A549 (cell line): ENCODE data around the gene NUDT17. TPM values are rescaled to one million over a fixed set of nuclear protein-coding genes. Genes with fewer than 3 reads are reported as not detected.
"Not testable (repeated sequence)": the region's sequence is repeated elsewhere in the genome, so short reads cannot be mapped to it uniquely, and the experiment has no call there.

Experiments
- ATAC-seq, 2 experiments: fragments of 200-7000 bp in 1 of 2; fragments of >200 bp in 1 of 2; cut with Nextera tagmentation in 1 of 2; cut with Tn5 transposase in 1 of 2; 3 replicates each; pipeline versions ENCODE4 v1.8.0 to v1.9.1; 2018 to 2020; ENCODE audit warnings: mild to moderate bottlenecking in 1 of 2, moderate library complexity in 1 of 2
- CTCF ChIA-PET: fragments of 300-600 bp; sonication (Branson Sonifier 250); formaldehyde crosslinking; extraction: SDS; loops from one replicate; lab custom pipeline; 2021; ENCODE audit warnings: antibody characterized with exemption, inconsistent platforms; lab: Yijun Ruan, JAX
- POLR2A ChIA-PET: fragments of 350-600 bp; formaldehyde crosslinking; extraction: SDS; loops from one replicate; lab custom pipeline; 2021; ENCODE audit warnings: antibody characterized with exemption, inconsistent platforms; lab: Yijun Ruan, JAX
- DNase-seq, 2 experiments: peaks; one replicate each; pipeline versions ENCODE4 v3.0.0 to v3.0.0-alpha.2; 2011 to 2016; ENCODE audit warnings: low read depth in 1 of 2, low spot score in 1 of 2
- FAIRE-seq: peaks from 2 replicates; lab custom pipeline; 2011; peaks lifted over from hg19 to GRCh38; lab: Jason Lieb, UNC
- H3K27ac ChIP-seq, 2 experiments: fragments of >200 bp; sonication (Bioruptor Twin); formaldehyde crosslinking; 3 replicates each; pipeline ENCODE4 v1.5.1; 2016 to 2017
- H3K4me1 ChIP-seq: fragments of >200 bp; sonication (Bioruptor Twin); formaldehyde crosslinking; 3 replicates; pipeline ENCODE4 v1.6.1; 2016
- H3K4me2 ChIP-seq: fragments of >200 bp; sonication (Bioruptor Twin); formaldehyde crosslinking; 3 replicates; pipeline ENCODE4 v1.6.1; 2016
- H3K4me3 ChIP-seq: fragments of >200 bp; sonication (Bioruptor Twin); formaldehyde crosslinking; 3 replicates; pipeline ENCODE4 v1.5.1; 2016
- H3K9me3 ChIP-seq: fragments of >200 bp; sonication (Bioruptor Twin); formaldehyde crosslinking; 3 replicates; pipeline ENCODE4 v1.6.1; 2016
- CBX2 ChIP-seq: fragments of 200-600 bp; sonication (generic); IDR thresholded peaks from 2 replicates; pipeline ENCODE4 v1.6.1; 2016; ENCODE audit warnings: low read depth, mild to moderate bottlenecking, borderline replicate concordance
- CHD2 ChIP-seq: fragments of 150-350 bp; IDR thresholded peaks from 2 replicates; pipeline ENCODE4 v1.6.1; 2014; ENCODE audit warnings: low read length; ENCODE audit not compliant: partially characterized antibody
- CHD4 ChIP-seq: fragments of 200-600 bp; sonication (generic); IDR thresholded peaks from 2 replicates; pipeline ENCODE4 v1.6.1; 2016; ENCODE audit warnings: antibody characterized with exemption, mild to moderate bottlenecking, borderline replicate concordance
- E2F6 ChIP-seq: IDR thresholded peaks from 2 replicates; pipeline ENCODE4 v1.6.1; 2012; ENCODE audit warnings: low read depth, borderline replicate concordance
- EHMT2 ChIP-seq: fragments of 200-600 bp; sonication (generic); IDR thresholded peaks from 2 replicates; pipeline ENCODE4 v1.6.1; 2016; ENCODE audit warnings: antibody characterized with exemption, low read depth, mild to moderate bottlenecking, moderate library complexity
- ESRRA ChIP-seq: fragments of 150-350 bp; IDR thresholded peaks from 2 replicates; pipeline ENCODE4 v1.6.1; 2014; ENCODE audit warnings: mild to moderate bottlenecking, low read length, borderline replicate concordance
- FOSB ChIP-seq: fragments of 250-450 bp; sonication (Bioruptor Pico); IDR thresholded peaks from 2 replicates; pipeline ENCODE4 v1.5.0; 2020; ENCODE audit warnings: mild to moderate bottlenecking, moderate library complexity
- GATA3 ChIP-seq: IDR thresholded peaks from 2 replicates; pipeline ENCODE4 v1.6.1; 2012; ENCODE audit warnings: borderline replicate concordance
- HES2 ChIP-seq: fragments of >200 bp; sonication (Bioruptor Twin); formaldehyde crosslinking; IDR thresholded peaks from 2 replicates; pipeline ENCODE4 v1.6.1; 2016
- HOXB5 ChIP-seq: fragments of 250-450 bp; sonication (Bioruptor Pico); IDR thresholded peaks from 2 replicates; pipeline ENCODE4 v1.5.0; 2020; ENCODE audit warnings: mild to moderate bottlenecking, moderate library complexity
- MAFK ChIP-seq: fragments of 450-650 bp; IDR thresholded peaks from 2 replicates; pipeline ENCODE4 v1.6.1; 2014; ENCODE audit not compliant: partially characterized antibody
- NFE2L2 ChIP-seq: fragments of 150-350 bp; conservative IDR thresholded peaks from 2 replicates; pipeline ENCODE4 v1.6.1; 2014; ENCODE audit warnings: low read length
- NPAS2 ChIP-seq: fragments of 250-450 bp; sonication (Bioruptor Pico); IDR thresholded peaks from 2 replicates; pipeline ENCODE4 v1.8.0; 2022; ENCODE audit warnings: mild to moderate bottlenecking, moderate library complexity, borderline replicate concordance
- NR3C1 ChIP-seq: fragments of >200 bp; sonication (Bioruptor Twin); formaldehyde crosslinking; IDR thresholded peaks from 3 replicates; pipeline ENCODE4 v1.6.1; 2017
- PHF8 ChIP-seq: fragments of 200-600 bp; sonication (generic); IDR thresholded peaks from 2 replicates; pipeline ENCODE4 v1.6.1; 2016; ENCODE audit warnings: low read depth, mild to moderate bottlenecking, antibody characterized with exemption, moderate library complexity, borderline replicate concordance
- RAD21 ChIP-seq, 2 experiments: fragments of >200 bp in 1 of 2; sonication (Bioruptor Twin) in 1 of 2; formaldehyde crosslinking in 1 of 2; IDR thresholded peaks in 1 of 2; conservative IDR thresholded peaks in 1 of 2; 2 replicates in 1 of 2; 3 replicates in 1 of 2; pipeline ENCODE4 v1.6.1; 2012 to 2018; ENCODE audit warnings: inconsistent platforms in 1 of 2
- RCOR1 ChIP-seq: fragments of 150-350 bp; IDR thresholded peaks from 2 replicates; pipeline ENCODE4 v1.6.1; 2014; ENCODE audit warnings: antibody characterized with exemption, low read length, low read depth
- RFX5 ChIP-seq: fragments of 450-650 bp; IDR thresholded peaks from 2 replicates; pipeline ENCODE4 v1.7.1; 2014; ENCODE audit warnings: antibody characterized with exemption, mild to moderate bottlenecking, moderate library complexity
- RNF2 ChIP-seq: fragments of 200-600 bp; sonication (generic); IDR thresholded peaks from 2 replicates; pipeline ENCODE4 v1.6.1; 2016; ENCODE audit warnings: low read depth, mild to moderate bottlenecking, antibody characterized with exemption, moderate library complexity, borderline replicate concordance
- SMC3 ChIP-seq: fragments of >200 bp; sonication (Bioruptor Twin); formaldehyde crosslinking; IDR thresholded peaks from 3 replicates; pipeline ENCODE4 v1.6.1; 2018; ENCODE audit warnings: inconsistent platforms
- SREBF2 ChIP-seq: fragments of 450-650 bp; IDR thresholded peaks from 2 replicates; pipeline ENCODE4 v1.6.1; 2014; ENCODE audit warnings: mild to moderate bottlenecking, moderate library complexity
- TFCP2L1 ChIP-seq: fragments of 250-450 bp; sonication (Bioruptor Pico); IDR thresholded peaks from 2 replicates; pipeline ENCODE4 v1.5.0; 2021; ENCODE audit warnings: mild to moderate bottlenecking
- TP53 ChIP-seq: fragments of 250-450 bp; sonication (Bioruptor Pico); IDR thresholded peaks from 2 replicates; pipeline ENCODE4 v1.5.0; 2021; ENCODE audit warnings: mild to moderate bottlenecking, moderate library complexity
- ZC3H11A ChIP-seq: fragments of 450-650 bp; IDR thresholded peaks from 2 replicates; pipeline ENCODE4 v1.6.1; 2014; ENCODE audit warnings: antibody characterized with exemption, mild to moderate bottlenecking
- ZFP36 ChIP-seq: fragments of 450-650 bp; IDR thresholded peaks from 2 replicates; pipeline ENCODE4 v1.6.1; 2014; ENCODE audit warnings: borderline replicate concordance; ENCODE audit not compliant: partially characterized antibody
- WGBS: methylation state at CpG from one replicate; pipeline ENCODE4 v1.1.6; 2017; ENCODE audit errors: missing lambda C conversion rate; 5-methylcytosine and 5-hydroxymethylcytosine counted together
- polyA plus RNA-seq, 4 experiments: library from polyadenylated mRNA; depleted of rRNA in 3 of 4; stranded (reverse); fragments of >200 nt; fragmentation: RNase III in 1 of 4; extraction: RNeasy Plus Mini Kit Qiagen cat#74134 plus additional on column Dnase treatment in 1 of 4; gene quantifications; 2 replicates in 3 of 4; 3 replicates in 1 of 4; pipeline ENCODE4 v1.2.3, GENCODE V29; 2011 to 2017

The NUDT17 gene
- polyA plus RNA-seq, 2 of the 4 experiments (the other 2 are of a cell fraction), result 4.9 to 6.7 TPM

GRCh38 chr1:145830810-145831209, 14.6 kb upstream of the NUDT17 start:
- H3K9me3 ChIP-seq, H3K27ac ChIP-seq, H3K4me2 ChIP-seq, H3K4me1 ChIP-seq, DNase-seq, FAIRE-seq, ATAC-seq, H3K4me3 ChIP-seq: not testable (repeated sequence)
- WGBS, result 95% methylated on average over 2 of the region's 2 CpGs
- ChIA-PET POLR2A (interaction anchor here (1.1 kb wide), 1 partner anchor 15 kb away, joined by 4 read pairs; the partner anchor contains the start of gene NUDT17), CTCF (interaction anchor here (0.6 to 8.5 kb wide), 7 partner anchors 8 to 100 kb away, joined by 3 to 109 read pairs (median 3); partner anchors contain the start of gene NUDT17)

- H3K4me2 ChIP-seq, result no peak overlapping the region
- POLR2A ChIA-PET, result no interaction called here
- H3K9me3 ChIP-seq, result no peaks in the 10 kb centered on the region
- FAIRE-seq (no peak), DNase-seq (no peak)
- WGBS, result 90% methylated on average over 1 of the region's 1 CpG
- CTCF ChIA-PET, result interaction anchor here (1.1 to 5.8 kb wide), 4 partner anchors 7 to 11 kb away, joined by 5 to 69 read pairs (median 10); partner anchors contain the start of gene NUDT17
- no peak overlapping the region for H3K4me3 ChIP-seq
- no peaks in the 10 kb centered on the region for H3K4me1 ChIP-seq
- TF ChIP-seq ZC3H11A, result no peak
- TF ChIP-seq HOXB5 (CRISPR knock-in tag), result no peak
- TF ChIP-seq RAD21 (conservative IDR thresholded peaks at IDR 0.05 in 1 of 2, IDR thresholded peaks at IDR 0.05 in 1 of 2), result no peak
- TF ChIP-seq SREBF2, result no peak
- TF ChIP-seq NR3C1, result no peak
- no peak for TF ChIP-seq GATA3
- no peak for TF ChIP-seq CBX2
- TF ChIP-seq RCOR1, result no peak
- TF ChIP-seq TFCP2L1, result no peak
- TF ChIP-seq ZFP36, result no peak
- no peak for TF ChIP-seq EHMT2
- TF ChIP-seq, all 56 proteins: peak for 0
- ATAC-seq, result no peak
- H3K27ac ChIP-seq, result no peak overlapping the region
These were observed 7.8 kb upstream of the NUDT17 start for GRCh38 chr1:145837656-145838055.

- Histone ChIP-seq H3K4me3 (no peak overlapping the region), H3K4me1 (peaks cover 4% of the 10 kb centered on the region; the same call in 1 of the 3 replicates), H3K27ac (no peak overlapping the region), H3K4me2 (no peak overlapping the region), H3K9me3 (no peaks in the 10 kb centered on the region)
- WGBS, result 95% methylated on average over 3 of the region's 3 CpGs
- ChIA-PET POLR2A (no interaction called here), CTCF (interaction anchor here (1.1 to 6.6 kb wide), 4 partner anchors 8 to 171 kb away, joined by 3 to 85 read pairs (median 36); no protein-coding TSS in a partner anchor)
- FAIRE-seq (no peak), DNase-seq (no peak)
- TF ChIP-seq CHD4 (no peak), SMC3 (no peak), RFX5 (no peak), CHD2 (no peak), HES2 (no peak), PHF8 (no peak), MAFK (no peak), NFE2L2 (no peak), NPAS2 (CRISPR knock-in tag) (no peak), TP53 (CRISPR knock-in tag) (no peak), E2F6 (no peak), ESRRA (no peak), SREBF2 (no peak), ZFP36 (no peak), CBX2 (no peak), FOSB (CRISPR knock-in tag) (no peak), RNF2 (no peak)
- TF ChIP-seq, all 56 proteins: peak for 0
- ATAC-seq, result no peak
These were observed 2.4 kb upstream of the NUDT17 start for GRCh38 chr1:145843031-145843430.
